Right hindlimb (tissue), 1 donor: Measurements from ENCODE around the gene CREBBP.

Source experiments
- DNase-seq: peaks from one replicate; pipeline ENCODE4 v3.0.0-alpha.2; 2018

CREBBP gene

DNA sequence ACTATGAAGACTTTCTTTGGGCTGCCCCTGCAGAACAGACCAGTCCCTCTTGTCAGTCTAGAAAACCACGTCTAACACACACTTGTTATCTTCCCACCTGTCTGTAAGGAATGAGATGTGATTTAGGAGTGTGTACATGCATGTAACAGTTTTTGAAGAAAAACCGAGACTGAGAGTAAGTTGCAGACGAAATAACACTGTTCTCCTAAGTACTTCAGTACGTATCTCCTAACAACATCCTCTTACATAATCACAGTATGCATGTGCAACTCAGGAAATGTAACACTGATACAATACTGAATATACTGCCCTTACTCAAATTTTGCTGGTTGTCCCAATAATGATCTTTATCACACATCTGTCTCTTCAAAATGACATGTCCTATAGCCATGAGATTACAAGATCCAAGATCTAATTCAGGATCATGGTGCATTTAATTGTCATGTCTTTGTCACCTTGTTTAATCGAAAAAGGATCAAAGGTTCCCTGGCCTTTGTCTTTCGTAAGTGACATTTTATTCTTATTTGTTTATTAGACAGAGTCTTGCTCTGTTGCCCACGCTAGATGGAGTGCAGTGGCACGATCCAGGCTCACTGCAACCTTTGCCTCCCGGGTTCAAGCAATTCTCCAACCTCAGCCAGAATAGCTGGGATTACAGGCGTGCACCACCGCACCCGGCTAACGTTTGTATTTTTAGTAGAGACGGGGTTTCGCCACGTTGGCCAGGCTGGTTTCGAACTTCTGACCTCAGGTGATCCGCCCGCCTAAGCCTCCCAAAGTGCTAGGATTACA is 25.6 kb downstream of the CREBBP start:
- no peak for DNase-seq

DNA sequence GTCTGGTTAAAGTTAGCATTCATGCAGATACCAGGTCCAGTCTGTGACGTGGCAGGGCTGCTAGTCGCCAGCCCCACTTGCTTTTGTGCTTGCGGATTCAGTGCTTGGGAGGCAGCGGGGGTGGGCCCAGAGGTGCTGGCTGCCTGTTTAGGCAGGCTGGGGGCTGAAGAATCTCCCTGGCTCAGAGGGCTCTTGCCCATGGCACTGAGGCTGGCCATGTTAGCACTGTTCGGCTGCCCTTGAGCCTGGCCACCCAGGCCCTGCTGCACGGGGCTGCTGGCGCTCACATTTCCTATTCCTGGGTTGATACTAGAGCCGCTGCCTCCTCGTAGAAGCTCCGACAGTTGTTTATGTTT is 30.0 kb downstream of the CREBBP start:
- DNase-seq, result no peak

DNA sequence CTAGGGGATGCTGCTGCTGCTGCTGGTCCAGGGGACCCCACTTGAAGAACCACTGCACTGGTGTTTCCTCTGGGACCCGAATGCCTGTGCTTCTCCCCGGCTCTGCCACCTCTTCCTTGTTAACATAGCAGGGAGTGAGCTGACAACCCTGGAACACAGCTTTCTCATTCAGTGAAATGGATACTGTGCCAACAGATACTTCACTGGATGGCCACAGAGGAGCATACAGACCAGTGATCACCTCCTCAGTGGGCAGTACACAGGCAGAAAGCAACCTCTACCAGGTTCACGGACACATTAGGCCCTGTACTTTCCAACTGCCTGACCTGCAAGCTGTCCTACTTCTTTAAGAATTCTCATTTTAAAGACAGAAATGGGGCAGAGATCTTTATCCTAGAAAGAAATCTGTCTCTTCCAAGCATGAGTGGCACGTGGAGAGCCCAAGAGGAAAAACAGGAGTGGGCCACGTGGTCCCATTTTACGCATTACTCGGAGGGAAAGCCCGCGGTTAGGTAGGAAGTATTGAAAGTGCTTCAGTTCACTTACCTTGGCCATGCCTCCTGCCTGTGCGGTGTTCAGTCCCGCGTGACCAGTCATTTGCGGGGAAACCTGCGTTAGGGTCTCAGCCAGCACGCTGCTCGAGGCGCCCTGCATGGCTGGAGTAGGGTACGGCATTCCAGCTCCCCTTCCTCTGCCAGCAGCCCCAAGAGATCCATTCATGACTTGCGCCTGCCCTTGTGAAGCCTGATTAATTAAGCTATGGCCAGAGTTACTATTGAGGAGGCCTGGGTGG is 30.6 kb downstream of the CREBBP start:
- DNase-seq, result no peak

DNA sequence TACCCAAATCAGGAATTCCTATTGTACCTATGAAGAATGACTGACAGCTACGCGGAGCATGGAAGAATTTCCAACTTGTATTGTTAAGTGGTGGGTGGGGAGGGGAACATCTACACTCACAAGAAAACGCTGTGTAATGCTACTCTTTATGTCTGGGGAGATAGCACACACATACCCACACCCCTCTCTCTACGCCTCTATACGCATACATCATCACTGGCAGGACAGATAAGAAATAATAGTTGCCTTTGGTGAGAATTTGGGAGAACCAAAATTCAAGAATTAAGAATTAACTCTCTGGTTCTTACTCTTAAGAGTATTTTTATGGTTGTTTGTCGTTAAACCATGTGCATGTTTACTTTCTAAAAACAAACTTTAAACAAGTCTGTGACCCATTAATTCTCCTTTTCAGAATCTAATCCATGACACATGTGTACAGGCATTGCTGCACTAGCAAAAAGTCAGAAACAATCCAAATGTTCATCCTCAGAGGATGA is 33.9 kb downstream of the CREBBP start:
- no peak for DNase-seq

- DNase-seq, result no peak
Measured at GRCh38 chr16:3846087-3846486, 34.4 kb downstream of the CREBBP start.

DNA sequence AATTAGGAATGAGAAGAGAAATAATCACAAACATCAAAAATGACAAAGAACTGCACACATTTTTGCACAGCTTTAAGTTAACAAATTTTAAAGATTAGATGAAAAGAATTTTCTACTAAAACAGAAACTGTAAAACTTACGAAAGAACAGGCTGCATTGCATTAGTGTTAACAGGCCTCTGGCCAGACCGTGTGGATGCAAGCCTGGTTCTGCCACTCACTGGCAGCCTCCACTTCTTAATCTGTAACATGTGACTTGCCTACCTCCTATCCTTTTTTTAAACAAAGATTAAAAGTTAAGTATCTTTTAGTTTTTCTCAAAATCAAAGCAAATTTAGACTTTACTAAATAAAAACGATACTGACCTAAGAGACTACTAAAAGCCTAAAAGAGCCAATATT is 37.5 kb downstream of the CREBBP start:
- no peak for DNase-seq

GRCh38 chr16:3841729-3842508 is 38.6 kb downstream of the CREBBP start:
- DNase-seq, result no peak

- DNase-seq, result no peak
Measured at GRCh38 chr16:3839402-3840184, 40.9 kb downstream of the CREBBP start.

DNA sequence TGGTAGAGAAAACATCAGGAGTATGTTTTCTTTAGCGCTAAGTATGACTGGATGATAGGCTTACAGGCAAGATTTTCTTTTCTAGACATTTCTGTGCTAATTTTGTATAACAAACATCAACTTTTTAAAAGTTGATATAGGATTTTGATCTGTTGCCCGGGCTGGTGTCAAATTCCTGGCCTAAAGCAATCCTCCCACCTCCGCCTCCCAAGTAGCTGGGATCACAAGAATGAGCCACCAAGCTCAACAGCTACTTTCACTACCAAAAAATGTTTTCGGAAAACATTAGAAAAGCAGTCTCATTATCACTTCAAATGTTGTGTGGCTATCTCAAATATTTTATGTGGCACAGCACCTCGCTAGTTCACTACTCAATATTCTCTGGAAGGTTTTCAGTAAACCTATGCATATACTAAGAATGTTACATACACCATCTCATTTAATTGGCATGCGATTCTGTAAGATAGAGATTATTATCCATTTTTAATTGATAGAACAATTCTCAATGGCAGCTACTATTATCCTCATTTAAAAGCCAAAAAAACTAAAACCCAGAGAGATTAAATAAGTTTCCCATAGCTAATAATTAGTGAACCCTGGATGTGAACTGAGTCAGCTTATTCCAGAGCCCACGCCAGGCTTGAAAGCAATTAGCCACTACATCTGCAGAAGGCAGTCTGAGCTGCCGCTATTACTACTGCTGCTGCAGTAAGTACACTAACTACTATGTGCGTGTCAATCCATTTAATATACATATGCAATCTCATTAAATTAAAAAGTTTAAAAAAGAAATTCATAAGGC is 41.7 kb downstream of the CREBBP start:
- DNase-seq, result no peak

DNA sequence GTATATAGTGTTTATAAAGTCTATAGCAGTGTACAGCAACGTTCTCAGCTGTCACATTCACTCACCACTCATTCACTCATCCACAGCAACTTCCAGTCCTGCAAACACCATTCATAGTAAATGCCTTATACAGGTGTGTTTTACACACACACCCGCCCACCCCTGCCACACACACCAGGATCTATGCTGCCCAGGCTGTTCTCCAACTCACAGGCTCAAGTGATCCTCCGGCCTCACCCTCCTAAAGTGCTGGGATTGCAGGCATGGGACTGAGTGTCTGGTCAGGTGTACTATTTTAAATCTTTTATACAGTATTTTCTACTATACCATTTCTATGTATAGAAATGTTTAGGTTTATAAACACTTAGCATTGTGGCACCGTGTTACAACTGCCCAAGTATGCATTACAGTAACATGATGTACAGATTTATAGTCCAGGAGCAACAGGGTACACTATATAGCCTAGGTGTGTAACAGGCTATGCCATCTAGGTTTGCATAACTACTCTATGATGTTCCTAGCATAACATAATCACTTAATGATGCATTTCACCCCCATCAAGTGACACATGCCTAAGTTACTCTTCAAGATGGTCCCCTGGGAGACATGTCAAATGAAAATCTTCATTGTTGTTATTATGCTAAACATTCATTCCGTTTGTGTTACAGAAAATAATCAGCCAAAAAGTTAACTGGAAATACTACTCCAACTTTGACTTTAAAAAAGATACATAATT is 42.5 kb downstream of the CREBBP start:
- no peak for DNase-seq

- DNase-seq, result no peak
Measured at GRCh38 chr16:3836641-3837040, 43.9 kb downstream of the CREBBP start.

DNA sequence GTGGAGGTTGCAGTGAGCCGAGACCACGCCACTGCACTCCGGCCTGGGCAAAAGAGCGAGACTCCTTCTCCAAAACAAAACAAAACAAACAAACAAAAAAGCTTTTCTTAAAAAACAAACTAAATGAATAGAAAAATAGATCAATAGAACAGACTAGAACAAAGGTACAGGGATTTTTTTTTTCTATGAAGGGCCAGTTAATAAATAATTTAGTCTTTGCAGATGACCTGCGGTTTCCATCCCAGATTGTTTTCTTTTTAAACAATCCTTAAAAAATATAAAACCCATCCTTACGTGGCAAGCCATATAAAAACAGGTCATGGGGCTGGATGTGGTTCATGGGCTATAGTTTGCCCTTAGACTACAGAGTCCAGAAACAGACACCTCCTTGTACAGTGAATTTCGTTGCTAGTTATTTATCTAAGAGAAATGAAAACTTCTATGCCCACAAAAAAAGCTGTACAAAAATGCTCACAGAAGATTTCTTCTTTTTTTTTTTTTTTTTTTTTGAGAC is 45.4 kb downstream of the CREBBP start:
- no peak for DNase-seq

GRCh38 chr16:3832668-3833067 is 47.8 kb downstream of the CREBBP start:
- no peak for DNase-seq

DNA sequence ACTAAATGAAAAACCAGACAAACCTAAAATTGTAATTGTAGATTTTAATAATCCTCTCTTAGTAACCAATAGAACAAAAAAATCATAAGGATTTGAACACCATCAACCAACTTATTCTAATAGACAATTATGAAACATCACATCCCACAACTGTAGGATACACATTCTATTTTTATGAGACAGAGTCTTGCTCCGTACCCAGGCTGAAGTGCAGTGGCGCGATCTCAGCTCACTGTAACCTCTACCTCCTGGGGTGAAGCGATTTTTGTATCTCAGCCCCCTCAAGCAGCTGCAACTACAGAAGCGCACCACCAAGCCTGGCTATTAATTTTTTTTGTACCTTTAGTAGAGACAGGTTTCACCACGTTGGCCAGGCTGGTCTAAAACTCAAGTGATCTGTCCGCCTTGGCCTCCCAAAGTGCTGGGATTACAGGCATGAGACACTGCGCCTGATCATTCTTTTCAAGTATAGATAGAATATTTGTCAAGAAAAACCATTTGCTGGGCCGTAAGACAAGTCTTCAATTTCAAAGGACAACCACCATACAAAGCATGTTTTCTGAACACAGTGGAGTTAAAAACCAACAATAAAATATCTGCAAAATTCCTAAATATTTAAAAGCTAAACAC is 49.8 kb downstream of the CREBBP start:
- DNase-seq, result no peak

- DNase-seq, result no peak
Measured at GRCh38 chr16:3829631-3830536, 50.6 kb downstream of the CREBBP start.

DNA sequence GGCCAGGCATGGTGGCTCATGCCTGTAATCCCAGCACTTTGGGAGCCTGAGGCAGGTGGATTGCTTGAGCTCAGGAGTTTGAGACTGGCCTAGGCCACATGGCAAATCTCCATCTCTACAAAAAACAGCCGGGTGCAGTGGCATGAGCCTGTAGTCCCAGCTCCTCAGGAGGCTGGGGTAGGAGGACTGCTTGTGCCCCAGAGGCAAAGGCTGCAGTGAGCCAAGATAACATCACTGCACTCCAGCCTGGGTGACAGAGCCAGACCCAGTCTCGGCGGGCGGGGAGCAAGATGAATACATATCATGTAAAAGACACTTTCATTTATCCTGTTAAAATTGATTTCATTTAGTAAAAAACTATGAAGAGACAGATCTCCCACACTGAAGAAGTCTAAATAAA is 54.6 kb downstream of the CREBBP start:
- DNase-seq, result no peak

- DNase-seq, result no peak
Measured at GRCh38 chr16:3825103-3825502, 55.4 kb downstream of the CREBBP start.

GRCh38 chr16:3824121-3824795 is 56.3 kb downstream of the CREBBP start:
- DNase-seq, result no peak

DNA sequence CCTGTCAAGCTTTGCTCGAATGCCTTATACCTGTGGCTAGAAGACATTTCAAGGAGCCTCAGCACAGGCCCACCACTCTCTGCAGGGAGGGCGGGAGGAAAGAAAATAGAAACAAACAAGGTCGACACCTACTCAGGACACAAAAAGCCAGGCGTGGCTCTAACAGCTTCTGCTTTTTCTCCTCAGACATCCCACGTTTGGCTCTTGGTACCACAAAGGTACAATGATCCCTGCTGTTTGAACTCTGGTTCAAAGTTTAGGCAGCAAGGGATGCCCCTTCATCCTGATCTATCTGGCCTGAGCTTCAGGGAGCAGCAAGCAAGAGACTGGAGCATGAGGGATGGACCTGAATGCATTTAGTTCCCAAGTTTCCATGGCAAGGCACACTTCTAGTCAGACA is 57.1 kb downstream of the CREBBP start:
- DNase-seq, result no peak
